Vein endothelial cell (primary cell): ENCODE results near the gene CMTM5. TPM values are rescaled to one million over a fixed set of nuclear protein-coding genes. Genes with fewer than 3 reads are reported as not detected.

Experiments
- small RNA-seq: library from RNA; depleted of rRNA; stranded (forward); fragments of <200 nt; gene quantifications from one replicate; pipeline ENCODE3, GENCODE V24; 2012
- total RNA-seq: library from RNA; depleted of rRNA; stranded (reverse); fragments of >200 nt; gene quantifications from 2 replicates; pipeline ENCODE4 v1.2.3, GENCODE V29; 2012

Gene CMTM5
- not detected in 2 replicates for total RNA-seq

DNA sequence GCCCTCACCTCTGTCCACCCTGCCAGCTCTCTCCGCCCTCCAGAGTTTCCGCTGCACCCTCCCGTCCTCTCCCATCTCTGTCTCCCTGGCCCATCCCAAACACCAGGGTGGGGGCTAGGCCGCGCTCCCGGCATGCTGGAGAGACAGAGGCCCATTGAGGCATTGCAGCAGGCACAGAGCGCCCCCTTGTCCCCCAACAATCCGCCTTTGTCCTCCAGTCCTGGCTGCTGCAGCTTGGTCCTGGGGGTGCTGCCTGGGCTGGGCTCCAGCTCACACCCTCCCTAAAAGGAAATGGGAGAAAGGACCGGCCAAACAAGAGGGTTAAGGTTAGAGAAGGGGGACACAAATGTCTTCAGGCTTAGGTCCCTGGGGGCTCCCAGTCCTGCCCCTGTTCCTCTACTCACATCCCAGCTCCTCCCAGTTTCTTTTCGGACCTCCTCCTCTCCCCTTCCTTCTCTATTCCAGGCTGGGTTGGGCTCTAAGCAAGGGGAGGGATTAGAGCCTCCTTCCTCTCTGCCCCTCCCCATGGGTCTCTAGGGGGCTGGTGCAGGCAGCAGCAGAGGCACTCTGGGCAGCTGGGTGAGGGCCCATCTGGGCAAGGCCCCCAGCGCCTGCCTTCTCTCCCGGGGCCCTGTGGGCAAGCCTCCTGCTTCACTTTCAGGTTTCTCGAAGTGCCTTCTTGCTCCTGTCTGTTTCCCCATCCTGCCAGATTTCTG lies at the start of gene CMTM5:
CMTM5 (plus strand) TSS at position 565 of the 716 bp plus-strand sequence. CDS start 206 bp downstream, outside the sequence.

DNA sequence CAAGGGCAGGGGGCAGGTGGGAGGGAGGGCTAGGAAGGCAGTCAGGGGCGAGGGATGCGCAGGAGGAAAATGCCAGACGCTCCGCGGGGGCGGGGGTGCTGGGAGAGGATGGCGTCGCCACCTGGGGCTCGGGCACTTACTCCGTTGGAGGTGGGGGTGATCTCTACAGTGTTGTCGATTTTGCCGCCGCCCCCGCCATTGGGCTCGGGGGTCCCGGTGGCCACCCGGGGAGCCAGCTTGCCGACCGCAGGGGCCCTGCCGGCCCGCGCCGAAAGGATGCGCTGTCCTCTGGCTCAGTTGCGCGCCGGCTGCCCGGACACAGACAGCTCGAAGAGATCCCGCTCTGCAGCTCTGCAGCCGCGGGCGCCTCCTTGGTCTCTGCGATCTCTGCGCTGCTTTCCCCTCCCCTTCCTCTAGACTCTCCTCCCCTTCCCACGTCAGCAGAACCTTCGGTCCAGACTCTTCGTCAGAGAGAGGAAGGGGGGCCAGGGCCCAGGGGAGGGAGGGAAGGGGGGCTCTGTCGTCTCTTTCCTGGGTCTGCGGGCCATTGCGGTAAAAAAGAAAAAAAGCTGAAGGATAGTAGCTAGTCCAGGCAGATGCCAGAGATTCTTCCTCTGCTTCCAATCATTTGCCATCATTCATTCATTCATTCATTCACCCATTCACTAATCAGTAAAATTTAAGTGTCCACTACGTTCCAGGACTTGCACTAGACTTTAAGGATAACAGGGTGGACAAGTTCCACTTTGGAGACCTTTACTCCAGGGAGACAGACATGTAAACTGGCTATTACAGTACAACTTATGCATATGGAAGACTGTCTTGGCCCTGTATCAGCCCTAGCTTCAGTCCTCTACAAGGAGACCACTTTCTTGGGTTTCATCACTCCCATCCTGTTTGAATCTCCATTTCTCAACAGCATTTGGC lies 24.1 kb upstream of the CMTM5 start, which contains the start of gene SLC22A17:
SLC22A17 (minus strand) TSS at position 382 of the 927 bp plus-strand sequence.

DNA sequence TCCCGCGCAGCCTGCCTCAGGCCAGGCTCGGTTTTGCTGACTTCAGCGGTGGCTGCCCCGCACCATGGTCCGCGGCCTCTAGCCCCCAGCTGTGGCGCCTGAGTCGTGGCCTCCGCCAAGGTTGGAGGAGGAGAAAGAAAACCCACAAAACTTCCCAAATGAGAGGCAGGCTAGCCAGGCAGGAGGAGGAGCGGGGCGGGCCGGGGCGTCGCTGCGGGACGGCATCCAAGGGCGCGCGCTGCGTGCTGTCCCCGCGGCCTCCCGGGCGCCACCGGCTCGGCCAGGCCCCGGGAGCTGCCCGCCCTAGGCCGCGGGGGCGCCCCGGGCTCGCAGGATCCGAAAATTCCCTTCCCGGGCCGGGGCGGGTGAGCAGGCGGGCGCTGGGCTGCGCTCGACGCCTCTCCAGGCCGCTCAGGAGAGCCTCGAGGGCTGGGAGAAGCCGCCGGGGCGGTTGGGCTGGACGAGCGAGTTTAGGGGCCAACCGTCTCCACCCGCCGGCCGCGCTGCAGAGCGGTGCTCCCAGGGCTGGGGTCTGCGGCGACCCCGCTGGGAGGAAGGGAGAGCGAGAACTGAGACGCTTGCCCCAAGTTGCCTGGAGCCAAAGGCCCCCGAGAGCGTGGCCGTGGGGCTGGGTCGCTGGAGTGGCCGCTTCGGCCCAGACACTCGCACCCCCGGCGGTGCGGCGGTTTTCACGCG lies 11.7 kb upstream of the CMTM5 start, which contains the start of gene EFS:
EFS (minus strand) TSS at position 137 of the 696 bp plus-strand sequence. CDS start 147 bp downstream, outside the sequence.

GRCh38 chr14:23372509-23372908 lies 4.3 kb upstream of the CMTM5 start, which contains the start of gene IL25:
TSS of gene IL25 (plus strand) at chr14:23372809.

GRCh38 chr14:23407516-23408306 lies 30.9 kb downstream of the CMTM5 start, which contains the start of gene MYH6:
TSS of gene MYH6 (minus strand) at chr14:23408273. CDS start at chr14:23407223, 1,050 bp downstream.

Small RNA genes lying within 50 kb of the gene (small RNA-seq; reads per million reads assigned to genes)
- gene MIR208A = not detected
- not detected for gene MIR208B

Other genes with a start within 250 kb of the CMTM5 start
- 0.19 and 0.33 TPM in 2 replicates for gene SLC7A8, start 193.4 kb upstream of the CMTM5 start, total RNA-seq
- not detected in 2 replicates for gene RNF212B, start 139.1 kb upstream of the CMTM5 start, total RNA-seq
- 9.5 TPM in 2 replicates for gene HOMEZ, start 90.9 kb upstream of the CMTM5 start, total RNA-seq
- 5.3 and 5.6 TPM in 2 replicates for gene PPP1R3E, start 74.2 kb upstream of the CMTM5 start, total RNA-seq
- 18.3 and 24.6 TPM in 2 replicates for gene BCL2L2, start 70.2 kb upstream of the CMTM5 start, total RNA-seq
- gene PABPN1, start 55.6 kb upstream of the CMTM5 start, total RNA-seq = 54.5 and 74.8 TPM in 2 replicates
- 0.76 and 1.6 TPM in 2 replicates for gene SLC22A17, start 24.2 kb upstream of the CMTM5 start, total RNA-seq
- gene EFS, start 11.9 kb upstream of the CMTM5 start, total RNA-seq = not detected in 2 replicates
- not detected in 2 replicates for gene IL25, start 4.2 kb upstream of the CMTM5 start, total RNA-seq
- not detected in 2 replicates for gene MYH6, start 31.2 kb downstream of the CMTM5 start, total RNA-seq
- gene MYH7, start 58.6 kb downstream of the CMTM5 start, total RNA-seq = not detected in 2 replicates
- gene NGDN, start 92.7 kb downstream of the CMTM5 start, total RNA-seq = 29.4 and 42.5 TPM in 2 replicates
- 0.57 and 0.65 TPM in 2 replicates for gene ZFHX2, start 174.7 kb downstream of the CMTM5 start, total RNA-seq
- gene THTPA, start 179.2 kb downstream of the CMTM5 start, total RNA-seq = 14.6 and 19.9 TPM in 2 replicates
- gene AP1G2, start 190.7 kb downstream of the CMTM5 start, total RNA-seq = 18.6 and 19.6 TPM in 2 replicates
- not detected in 2 replicates for gene JPH4, start 201.7 kb downstream of the CMTM5 start, total RNA-seq